HepG2 (cell line): Measurements from ENCODE around the gene C1R. TPM values are rescaled to one million over a fixed set of nuclear protein-coding genes. Genes with fewer than 3 reads are reported as not detected.

Experiments
- AKNA ChIP-seq: sonication (generic); formaldehyde crosslinking; IDR thresholded peaks from 2 replicates; pipeline ENCODE4 v1.4.0; 2020; ENCODE audit warnings: missing genetic modification reagents, borderline replicate concordance
- DMTF1 ChIP-seq: sonication (generic); formaldehyde crosslinking; IDR thresholded peaks from 2 replicates; pipeline ENCODE4 v1.4.0; 2020; ENCODE audit warnings: mild to moderate bottlenecking, missing genetic modification reagents
- HMGXB3 ChIP-seq: sonication (generic); formaldehyde crosslinking; IDR thresholded peaks from 2 replicates; pipeline ENCODE4 v1.4.0; 2020; ENCODE audit warnings: missing genetic modification reagents, borderline replicate concordance
- KLF6 ChIP-seq: IDR thresholded peaks from 2 replicates; pipeline ENCODE4 v1.8.0; 2016; ENCODE audit warnings: missing biosample characterization, missing genetic modification reagents
- KMT2A ChIP-seq: sonication (generic); formaldehyde crosslinking; IDR thresholded peaks from 2 replicates; pipeline ENCODE4 v1.4.0; 2020; ENCODE audit warnings: missing genetic modification reagents
- PAXIP1 ChIP-seq: sonication (generic); formaldehyde crosslinking; conservative IDR thresholded peaks from 2 replicates; pipeline ENCODE4 v1.4.0; 2020; ENCODE audit warnings: mild to moderate bottlenecking, missing genetic modification reagents, moderate library complexity
- PHB2 ChIP-seq: fragments of 450-650 bp; IDR thresholded peaks from 2 replicates; pipeline ENCODE4 v1.6.1; 2018; ENCODE audit not compliant: partially characterized antibody
- POLR2A ChIP-seq, 2 experiments: IDR thresholded peaks; 2 replicates each; pipeline ENCODE4 v1.6.1; 2011; ENCODE audit warnings: low read depth in 2 of 2, low read length in 2 of 2, mild to moderate bottlenecking in 1 of 2, moderate library complexity in 1 of 2; ENCODE audit not compliant: insufficient read depth in 1 of 2
- ZBTB20 ChIP-seq: sonication (generic); formaldehyde crosslinking; IDR thresholded peaks from 2 replicates; pipeline ENCODE4 v1.8.1; 2023; ENCODE audit warnings: missing genetic modification reagents, low read depth, mild to moderate bottlenecking, borderline replicate concordance
- ZNF12 ChIP-seq: sonication (generic); formaldehyde crosslinking; IDR thresholded peaks from 2 replicates; pipeline ENCODE4 v1.5.0; 2020; ENCODE audit warnings: missing genetic modification reagents
- ZNF136 ChIP-seq: sonication (generic); formaldehyde crosslinking; IDR thresholded peaks from 2 replicates; pipeline ENCODE4 v1.8.1; 2022; ENCODE audit warnings: low read depth, mild to moderate bottlenecking, moderate library complexity, missing genetic modification reagents
- ZNF652 ChIP-seq: IDR thresholded peaks from 2 replicates; pipeline ENCODE4 v1.6.1; 2016; ENCODE audit warnings: low read depth, borderline replicate concordance
- ZNF777 ChIP-seq: sonication (generic); formaldehyde crosslinking; IDR thresholded peaks from 2 replicates; pipeline ENCODE4 v1.4.0; 2020; ENCODE audit warnings: missing genetic modification reagents
- polyA plus RNA-seq, 8 experiments: library from polyadenylated mRNA; depleted of rRNA in 3 of 8; stranded (reverse) in 7 of 8; unstranded in 1 of 8; fragments of >200 nt; fragmentation: Illumina TruSeq in 4 of 8; extraction: Trizol in 4 of 8; gene quantifications; 2 replicates each; pipeline versions ENCODE4 v1.2.1 to v1.2.3, GENCODE V29; 2011 to 2016; ENCODE audit warnings: low read depth in 4 of 8, missing spikeins in 1 of 8, mixed read lengths in 1 of 8; ENCODE audit not compliant: insufficient read depth in 1 of 8
- total RNA-seq, 5 experiments: library from RNA; depleted of rRNA; stranded (reverse); fragments of >200 nt; fragmentation: Illumina TruSeq; extraction: Trizol; gene quantifications; 2 replicates each; pipeline ENCODE4 v1.2.3, GENCODE V29; 2016; ENCODE audit warnings: low read depth in 1 of 5

C1R gene
- total and polyA plus RNA-seq, 2 of the 13 experiments (the other 11 are each of a cell fraction or from before 2014, with no cell fraction given), result 3.5 to 6.5 TPM

- TF ChIP-seq ZNF12 (CRISPR knock-in tag), result no peak
- TF ChIP-seq KLF6, result no peak
- TF ChIP-seq AKNA (CRISPR knock-in tag), result no peak
- peak; percentile 66 for TF ChIP-seq PAXIP1 (CRISPR knock-in tag)
- no peak for TF ChIP-seq ZNF136 (CRISPR knock-in tag)
- peak; percentile 77 for TF ChIP-seq HMGXB3 (CRISPR knock-in tag)
- no peak for TF ChIP-seq DMTF1 (CRISPR knock-in tag)
- TF ChIP-seq ZBTB20, result no peak
- TF ChIP-seq ZNF777 (CRISPR knock-in tag), result 0 out of 2 replicates have a peak, but pooled peaks have one; percentile 15
- no peak for TF ChIP-seq KMT2A
- TF ChIP-seq ZNF652 (CRISPR knock-in tag), result no peak
- TF ChIP-seq POLR2A (IDR thresholded peaks at IDR 0.05; ENCODE audit: insufficient read depth in 1 of 2, low read depth in 2 of 2, low read length in 2 of 2), result peak; percentile 79 to 85
- no peak for TF ChIP-seq PHB2
Measured at GRCh38 chr12:7108003-7108795, 16.0 kb upstream of the C1R start (continued).
